Measurements from ENCODE around the gene JAKMIP2. TPM values are rescaled to one million over a fixed set of nuclear protein-coding genes. Genes with fewer than 3 reads are reported as not detected.
A peak's percentile ranks its signal among the peaks of the same experiment; 100 is the strongest.
"Not testable (repeated sequence)": the region's sequence is repeated elsewhere in the genome, so short reads cannot be mapped to it uniquely, and the experiment has no call there.

Gene JAKMIP2
- total and polyA plus RNA-seq, 9 donors, result 0.10 to 7.0 (median 0.24) TPM

DNA sequence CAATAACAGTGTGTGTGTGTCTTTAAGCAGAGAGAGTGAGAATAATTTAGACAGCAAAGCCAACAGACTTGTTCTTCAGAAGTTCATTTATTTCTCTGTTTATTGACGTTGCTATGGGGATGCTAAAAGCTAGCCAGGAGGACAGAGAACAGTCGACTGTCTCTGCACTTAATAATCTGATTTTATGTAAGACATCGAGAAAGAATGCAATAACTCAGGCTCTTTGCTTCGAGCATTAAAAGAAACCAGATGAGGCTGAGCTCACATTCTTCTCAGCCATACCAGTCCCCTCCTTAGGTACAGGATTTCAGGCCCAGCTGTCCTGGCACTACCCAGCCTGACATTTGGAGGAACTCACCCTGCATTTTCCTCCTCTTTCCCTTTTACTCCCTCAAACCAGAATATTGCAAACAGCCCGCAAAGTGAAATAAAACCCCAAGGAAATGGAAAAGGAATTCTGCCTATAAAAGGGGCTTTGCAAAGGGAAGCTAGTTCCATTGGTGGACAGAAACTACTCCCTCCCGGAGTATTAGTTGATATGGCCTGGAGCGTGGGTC, 228.2 kb downstream of the JAKMIP2 start:
- Histone ChIP-seq H3K27ac (peak overlapping the region in 1 of 2 donors; percentile 64), H3K9me3 (no peaks in the 10 kb centered on the region), H3K36me3 (no peaks in the 10 kb centered on the region), H3K4me3 (peak overlapping the region; percentile 25), H3K4me1 (ENCODE audit: insufficient read depth) (peaks cover 3% of the 10 kb centered on the region), H3K27me3 (no peaks in the 10 kb centered on the region)
- 3 to 6% (median 4%) methylated on average over 7 of the region's 7 CpGs for WGBS, 3 donors
- intact Hi-C loops (cut with DNase I), result no loop called here
- DNase-seq, result no peak
- no peak for TF ChIP-seq POLR2A (IDR thresholded peaks at IDR 0.05)
- TF ChIP-seq EP300 (IDR thresholded peaks at IDR 0.05), result no peak
- TF ChIP-seq, protein P1, sequence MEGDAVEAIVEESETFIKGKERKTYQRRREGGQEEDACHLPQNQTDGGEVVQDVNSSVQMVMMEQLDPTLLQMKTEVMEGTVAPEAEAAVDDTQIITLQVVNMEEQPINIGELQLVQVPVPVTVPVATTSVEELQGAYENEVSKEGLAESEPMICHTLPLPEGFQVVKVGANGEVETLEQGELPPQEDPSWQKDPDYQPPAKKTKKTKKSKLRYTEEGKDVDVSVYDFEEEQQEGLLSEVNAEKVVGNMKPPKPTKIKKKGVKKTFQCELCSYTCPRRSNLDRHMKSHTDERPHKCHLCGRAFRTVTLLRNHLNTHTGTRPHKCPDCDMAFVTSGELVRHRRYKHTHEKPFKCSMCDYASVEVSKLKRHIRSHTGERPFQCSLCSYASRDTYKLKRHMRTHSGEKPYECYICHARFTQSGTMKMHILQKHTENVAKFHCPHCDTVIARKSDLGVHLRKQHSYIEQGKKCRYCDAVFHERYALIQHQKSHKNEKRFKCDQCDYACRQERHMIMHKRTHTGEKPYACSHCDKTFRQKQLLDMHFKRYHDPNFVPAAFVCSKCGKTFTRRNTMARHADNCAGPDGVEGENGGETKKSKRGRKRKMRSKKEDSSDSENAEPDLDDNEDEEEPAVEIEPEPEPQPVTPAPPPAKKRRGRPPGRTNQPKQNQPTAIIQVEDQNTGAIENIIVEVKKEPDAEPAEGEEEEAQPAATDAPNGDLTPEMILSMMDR (IDR thresholded peaks at IDR 0.05), result no peak

DNA sequence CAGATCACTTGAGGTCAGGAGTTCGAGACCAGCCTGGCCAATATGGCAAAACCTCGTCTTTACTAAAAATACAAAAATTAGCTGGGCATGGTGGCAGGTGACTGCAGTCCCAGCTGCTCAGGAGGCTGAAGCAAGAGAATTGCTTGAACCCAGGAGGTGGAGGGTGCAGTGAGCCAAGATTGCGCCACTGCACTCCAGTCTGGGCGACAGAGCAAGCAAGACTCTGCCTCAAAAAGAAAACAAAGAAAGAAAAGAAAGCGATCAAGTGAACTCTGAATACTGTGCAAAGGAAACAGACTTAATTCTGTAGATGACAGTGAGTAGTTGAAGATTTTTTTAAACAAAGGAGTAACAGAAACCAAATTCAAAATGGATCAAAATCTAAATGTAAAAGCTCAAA, 228.7 kb downstream of the JAKMIP2 start:
- H3K4me1 ChIP-seq (ENCODE audit: insufficient read depth); intact Hi-C loops (cut with DNase I); H3K9me3 ChIP-seq; H3K27me3 ChIP-seq; H3K36me3 ChIP-seq: not testable (repeated sequence)
- peak overlapping the region in 1 of 2 donors; percentile 64 for H3K27ac ChIP-seq
- WGBS, 3 donors, result 38 to 43% (median 41%) methylated on average over 5 of the region's 5 CpGs
- peak overlapping the region; percentile 25 for H3K4me3 ChIP-seq
- DNase-seq, result peak in 1 of 5 donors; percentile 30

DNA sequence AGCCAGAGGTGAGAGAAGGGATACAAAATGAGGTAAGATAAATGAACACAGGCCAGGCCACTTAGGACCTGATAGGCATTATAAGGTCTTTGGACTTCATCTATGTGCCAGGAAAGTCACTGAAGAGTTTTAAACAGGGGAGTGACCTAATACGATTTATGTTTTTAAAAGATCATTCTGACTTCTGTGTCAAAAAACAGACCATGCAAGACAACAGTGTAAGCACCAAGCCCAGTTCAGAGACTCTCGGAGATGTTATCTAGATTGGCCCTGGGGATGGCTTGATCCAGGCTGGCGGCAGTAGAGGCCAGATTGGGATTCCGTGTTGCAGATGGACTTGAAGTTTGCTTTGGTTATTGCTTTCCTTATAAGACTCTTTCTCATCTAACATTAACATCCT, 229.6 kb downstream of the JAKMIP2 start:
- intact Hi-C loops (cut with DNase I), result no loop called here
- H3K4me1 ChIP-seq (ENCODE audit: insufficient read depth), result peaks cover 1% of the 10 kb centered on the region
- DNase-seq, result no peak

DNA sequence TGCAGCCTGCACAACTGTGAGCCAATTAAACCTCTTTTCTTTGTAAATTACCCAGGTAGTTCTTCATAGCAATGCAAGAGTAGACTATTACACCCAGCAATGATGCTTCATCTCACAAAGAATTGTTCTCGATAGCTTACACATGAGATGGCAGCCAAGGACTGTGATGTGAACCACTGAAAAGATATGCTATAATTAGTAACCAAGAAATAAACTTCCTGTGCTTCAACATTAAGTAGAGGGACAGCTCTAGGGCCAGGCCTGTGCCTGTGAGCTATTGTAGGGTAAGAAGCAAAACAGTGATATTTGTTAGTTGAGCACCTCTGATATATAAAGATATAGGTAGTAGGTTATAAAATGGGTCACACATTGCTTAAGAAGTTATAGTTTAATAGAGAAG, 230.9 kb downstream of the JAKMIP2 start:
- Histone ChIP-seq H3K27ac (no peak overlapping the region), H3K36me3 (no peaks in the 10 kb centered on the region), H3K4me1 (ENCODE audit: insufficient read depth) (peaks cover 1% of the 10 kb centered on the region), H3K27me3 (no peaks in the 10 kb centered on the region), H3K4me3 (no peak overlapping the region), H3K9me3 (no peaks in the 10 kb centered on the region)
- WGBS, 3 donors, result 24 to 39% (median 35%) methylated on average over 1 of the region's 1 CpG
- intact Hi-C loops (cut with DNase I), result no loop called here
- TF ChIP-seq EP300 (IDR thresholded peaks at IDR 0.05) (no peak), POLR2A (IDR thresholded peaks at IDR 0.05) (no peak)
- TF ChIP-seq, protein P1 (IDR thresholded peaks at IDR 0.05), result no peak
- DNase-seq, result no peak

More for the DNA sequence above, 229.6 kb downstream of the JAKMIP2 start:
- TF ChIP-seq EP300 (IDR thresholded peaks at IDR 0.05), result no peak
- TF ChIP-seq POLR2A (IDR thresholded peaks at IDR 0.05), result no peak
- TF ChIP-seq, protein P1 (IDR thresholded peaks at IDR 0.05), result no peak
- no peaks in the 10 kb centered on the region for H3K27me3 ChIP-seq
- no peaks in the 10 kb centered on the region for H3K9me3 ChIP-seq
- H3K4me3 ChIP-seq, result no peak overlapping the region
- H3K36me3 ChIP-seq, result no peaks in the 10 kb centered on the region
- WGBS, 3 donors, result 80 to 94% (median 93%) methylated on average over 4 of the region's 4 CpGs
- H3K27ac ChIP-seq, result no peak overlapping the region

DNA sequence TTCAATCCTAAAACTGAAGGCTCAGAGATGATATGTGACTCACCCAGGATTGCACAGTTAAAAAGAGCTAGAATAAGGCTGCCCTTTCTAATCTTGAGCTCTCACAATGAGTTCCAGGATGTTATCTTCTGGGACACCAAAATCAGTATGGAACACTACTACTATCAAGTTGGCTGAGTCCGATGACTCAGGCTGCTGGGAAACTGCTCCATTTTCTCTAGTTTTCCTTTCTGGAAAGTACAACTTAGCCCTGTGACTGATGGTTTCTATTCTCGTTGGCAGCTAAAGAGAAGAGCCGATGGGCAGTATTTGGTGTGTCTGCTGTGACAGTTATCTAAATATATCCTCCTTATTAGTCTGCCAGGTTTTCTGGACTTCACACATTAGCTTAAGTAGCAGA, 234.8 kb downstream of the JAKMIP2 start:
- intact Hi-C loops (cut with DNase I), result no loop called here
- peak in 1 of 5 donors; percentile 42 for DNase-seq

More for the DNA sequence above, 234.8 kb downstream of the JAKMIP2 start:
- no peaks in the 10 kb centered on the region for H3K36me3 ChIP-seq
- H3K27me3 ChIP-seq, result no peaks in the 10 kb centered on the region
- TF ChIP-seq POLR2A (IDR thresholded peaks at IDR 0.05) (no peak), EP300 (IDR thresholded peaks at IDR 0.05) (no peak)
- TF ChIP-seq, protein P1 (IDR thresholded peaks at IDR 0.05), result no peak
- no peak overlapping the region for H3K27ac ChIP-seq
- H3K9me3 ChIP-seq, result no peaks in the 10 kb centered on the region
- H3K4me3 ChIP-seq, result no peak overlapping the region
- H3K4me1 ChIP-seq (ENCODE audit: insufficient read depth), result no peaks in the 10 kb centered on the region
- 9 to 22% (median 18%) methylated on average over 3 of the region's 3 CpGs for WGBS, 3 donors

Measured in ovary (tissue), 9 donors.